ENCODE results near the gene CNGB1. TPM values are rescaled to one million over a fixed set of nuclear protein-coding genes. Genes with fewer than 3 reads are reported as not detected.
A peak's percentile ranks its signal among the peaks of the same experiment; 100 is the strongest.

The CNGB1 gene
- total and polyA plus RNA-seq, 2 of the 13 experiments (the other 11 are each of a cell fraction or from before 2014, with no cell fraction given) = 0.02 to 0.15 TPM

DNA sequence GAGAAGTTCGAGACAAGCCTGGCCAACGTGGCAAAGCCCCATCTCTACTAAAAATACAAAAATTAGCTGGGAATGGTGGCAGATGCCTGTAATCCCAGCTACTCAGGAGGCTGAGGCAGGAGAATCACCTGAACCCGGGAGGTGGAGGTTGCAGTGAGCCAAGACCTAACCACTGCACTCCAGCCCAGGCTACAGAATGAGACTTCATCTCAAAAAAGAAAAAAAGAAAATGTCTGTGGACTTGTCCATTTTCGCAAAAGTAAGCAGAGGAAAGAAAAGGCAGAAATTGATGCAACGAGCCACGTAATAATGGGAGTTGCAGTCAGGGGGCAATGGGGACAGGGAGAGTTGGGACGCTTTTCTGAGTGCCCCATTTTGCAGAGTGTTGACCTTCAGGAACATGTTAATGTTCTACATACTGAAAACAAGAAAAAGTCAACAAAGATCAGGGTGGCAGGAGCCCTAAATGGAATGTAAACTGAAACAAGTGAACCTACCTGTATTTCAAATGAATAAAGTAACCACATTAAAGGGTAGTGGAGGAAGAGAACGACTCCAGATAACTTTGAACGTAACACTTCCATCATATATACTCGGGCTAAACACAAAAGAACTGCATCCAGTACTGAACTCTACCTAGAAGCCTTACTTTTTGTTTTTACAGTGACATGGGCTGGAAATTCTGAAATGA is 76.4 kb downstream of the CNGB1 start (continued):
- TF ChIP-seq ZNF407 (CRISPR knock-in tag; IDR thresholded peaks at IDR 0.05; ENCODE audit: not compliant biosample characterization) (no peak), KDM3A (CRISPR knock-in tag; IDR thresholded peaks at IDR 0.05; ENCODE audit: low read depth) (peak; percentile 17; the same call in 1 of the 2 replicates), RFXANK (CRISPR knock-in tag; IDR thresholded peaks at IDR 0.05) (peak; percentile 83; the same call in 1 of the 2 replicates), RBM22 (optimal IDR thresholded peaks at IDR 0.05; ENCODE audit: low read length) (no peak), ZNF570 (CRISPR knock-in tag; IDR thresholded peaks at IDR 0.05; ENCODE audit: borderline replicate concordance) (no peak), ZNF3 (CRISPR knock-in tag; IDR thresholded peaks at IDR 0.05) (no peak), ZNF616 (CRISPR knock-in tag; IDR thresholded peaks at IDR 0.05; ENCODE audit: low read depth) (no peak), ZFP91 (CRISPR knock-in tag; IDR thresholded peaks at IDR 0.05; ENCODE audit: borderline replicate concordance) (0 out of 2 replicates have a peak, but pooled peaks have one; percentile 2), CBX2 (IDR thresholded peaks at IDR 0.05; ENCODE audit: low read depth, low read length) (no peak), CBX2 (CRISPR knock-in tag; IDR thresholded peaks at IDR 0.05; ENCODE audit: low read depth) (no peak), GTF3A (CRISPR knock-in tag; conservative IDR thresholded peaks at IDR 0.05) (0 out of 2 replicates have a peak, but pooled peaks have one; percentile 67), SALL1 (CRISPR knock-in tag; IDR thresholded peaks at IDR 0.05) (no peak; the same call in 1 of the 2 replicates), NONO (IDR thresholded peaks at IDR 0.05) (no peak), NONO (CRISPR knock-in tag; conservative IDR thresholded peaks at IDR 0.05) (no peak; the same call in 1 of the 2 replicates), BRD4 (CRISPR knock-in tag; IDR thresholded peaks at IDR 0.05) (no peak; the same call in 1 of the 2 replicates), NCOA1 (CRISPR knock-in tag; IDR thresholded peaks at IDR 0.05) (peak; percentile 70; the same call in 1 of the 2 replicates)
- TF ChIP-seq, protein P1, sequence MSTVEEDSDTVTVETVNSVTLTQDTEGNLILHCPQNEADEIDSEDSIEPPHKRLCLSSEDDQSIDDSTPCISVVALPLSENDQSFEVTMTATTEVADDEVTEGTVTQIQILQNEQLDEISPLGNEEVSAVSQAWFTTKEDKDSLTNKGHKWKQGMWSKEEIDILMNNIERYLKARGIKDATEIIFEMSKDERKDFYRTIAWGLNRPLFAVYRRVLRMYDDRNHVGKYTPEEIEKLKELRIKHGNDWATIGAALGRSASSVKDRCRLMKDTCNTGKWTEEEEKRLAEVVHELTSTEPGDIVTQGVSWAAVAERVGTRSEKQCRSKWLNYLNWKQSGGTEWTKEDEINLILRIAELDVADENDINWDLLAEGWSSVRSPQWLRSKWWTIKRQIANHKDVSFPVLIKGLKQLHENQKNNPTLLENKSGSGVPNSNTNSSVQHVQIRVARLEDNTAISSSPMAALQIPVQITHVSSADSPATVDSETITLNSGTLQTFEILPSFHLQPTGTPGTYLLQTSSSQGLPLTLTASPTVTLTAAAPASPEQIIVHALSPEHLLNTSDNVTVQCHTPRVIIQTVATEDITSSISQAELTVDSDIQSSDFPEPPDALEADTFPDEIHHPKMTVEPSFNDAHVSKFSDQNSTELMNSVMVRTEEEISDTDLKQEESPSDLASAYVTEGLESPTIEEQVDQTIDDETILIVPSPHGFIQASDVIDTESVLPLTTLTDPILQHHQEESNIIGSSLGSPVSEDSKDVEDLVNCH (CRISPR knock-in tag; IDR thresholded peaks at IDR 0.05) = no peak

Measured in HepG2 (cell line).